ENCODE results near the gene PTPRZ1.

DNA sequence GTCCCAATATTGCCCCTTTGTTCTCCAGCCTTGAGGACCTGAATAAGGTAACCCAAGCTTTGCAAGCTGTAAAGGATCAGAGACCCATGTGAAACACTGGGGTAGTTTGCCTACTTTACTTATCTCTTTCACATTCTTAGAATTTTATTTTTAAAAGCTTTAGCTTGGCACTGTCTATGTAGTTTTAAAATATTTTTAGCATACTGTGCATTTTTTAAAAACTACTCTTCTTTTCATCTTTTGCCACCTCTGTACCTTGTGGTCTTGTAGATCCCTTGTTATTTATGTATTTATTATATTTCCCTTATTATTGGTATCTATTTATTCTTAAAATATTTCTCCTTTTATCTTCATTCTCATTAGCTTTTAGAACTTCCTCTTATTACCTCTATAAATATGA is 12.0 kb upstream of the PTPRZ1 start:
- TF ChIP-seq, protein P1, sequence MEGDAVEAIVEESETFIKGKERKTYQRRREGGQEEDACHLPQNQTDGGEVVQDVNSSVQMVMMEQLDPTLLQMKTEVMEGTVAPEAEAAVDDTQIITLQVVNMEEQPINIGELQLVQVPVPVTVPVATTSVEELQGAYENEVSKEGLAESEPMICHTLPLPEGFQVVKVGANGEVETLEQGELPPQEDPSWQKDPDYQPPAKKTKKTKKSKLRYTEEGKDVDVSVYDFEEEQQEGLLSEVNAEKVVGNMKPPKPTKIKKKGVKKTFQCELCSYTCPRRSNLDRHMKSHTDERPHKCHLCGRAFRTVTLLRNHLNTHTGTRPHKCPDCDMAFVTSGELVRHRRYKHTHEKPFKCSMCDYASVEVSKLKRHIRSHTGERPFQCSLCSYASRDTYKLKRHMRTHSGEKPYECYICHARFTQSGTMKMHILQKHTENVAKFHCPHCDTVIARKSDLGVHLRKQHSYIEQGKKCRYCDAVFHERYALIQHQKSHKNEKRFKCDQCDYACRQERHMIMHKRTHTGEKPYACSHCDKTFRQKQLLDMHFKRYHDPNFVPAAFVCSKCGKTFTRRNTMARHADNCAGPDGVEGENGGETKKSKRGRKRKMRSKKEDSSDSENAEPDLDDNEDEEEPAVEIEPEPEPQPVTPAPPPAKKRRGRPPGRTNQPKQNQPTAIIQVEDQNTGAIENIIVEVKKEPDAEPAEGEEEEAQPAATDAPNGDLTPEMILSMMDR (IDR thresholded peaks at IDR 0.05), result no peak
- no peak for TF ChIP-seq POLR2A (IDR thresholded peaks at IDR 0.05)
- TF ChIP-seq EP300 (IDR thresholded peaks at IDR 0.05), result no peak
